SH-SY5Y (cell line): ENCODE results near the gene SLC22A4.

ENCODE experiments used
- GATA2 ChIP-seq: IDR thresholded peaks from 2 replicates; pipeline ENCODE4 v1.6.1; 2011; ENCODE audit warnings: mild to moderate bottlenecking, low read depth, low read length
- GATA3 ChIP-seq: IDR thresholded peaks from 2 replicates; pipeline ENCODE4 v1.6.1; 2011; ENCODE audit warnings: low read depth, mild to moderate bottlenecking, low read length, moderate library complexity

DNA sequence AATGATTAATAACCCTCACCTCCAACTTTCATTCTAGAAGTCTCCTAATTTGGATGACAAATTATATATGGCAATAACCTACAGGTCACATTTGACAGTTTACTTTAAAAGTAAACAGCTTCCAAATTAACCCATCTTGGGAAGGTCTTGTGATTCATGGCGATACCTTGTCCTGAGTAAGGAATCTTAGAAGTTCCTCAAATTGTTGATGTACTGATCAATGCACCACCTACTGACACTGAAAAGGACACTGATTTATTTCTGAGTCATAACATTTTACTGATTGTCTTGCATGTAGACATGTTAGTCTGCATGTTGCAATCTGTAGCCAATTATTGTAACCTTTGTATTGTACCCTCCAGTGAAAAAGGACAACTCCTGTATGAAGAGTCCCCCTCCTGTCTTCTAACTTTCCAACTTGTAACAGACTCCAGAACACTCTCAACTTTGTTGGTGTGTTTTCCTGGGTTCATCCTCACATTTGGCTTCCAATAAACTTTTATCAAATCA, 59.3 kb downstream of the SLC22A4 start:
- TF ChIP-seq GATA2: no peak
- TF ChIP-seq GATA3: no peak
